Measurements from ENCODE around the gene PFKFB3.

PFKFB3 gene

DNA sequence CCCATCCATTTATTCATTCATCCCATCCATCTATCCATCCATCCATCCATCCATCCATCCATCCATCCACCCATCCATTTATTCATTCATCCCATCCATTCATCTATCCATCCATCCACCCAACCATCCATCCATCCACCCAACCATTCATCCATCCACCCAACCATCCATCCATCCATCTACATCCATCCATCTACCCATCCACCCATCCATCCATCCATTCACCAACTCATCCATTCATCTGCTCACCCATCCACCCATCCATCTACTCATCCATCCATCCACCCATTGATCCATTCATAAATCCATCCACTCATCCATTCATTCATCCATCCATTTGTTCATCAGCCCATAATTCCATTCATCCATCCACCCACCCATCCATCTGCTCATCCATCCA, 56.4 kb downstream of the PFKFB3 start:
- Histone ChIP-seq H3F3A (ENCODE audit: control insufficient read depth, insufficient read depth) (no peaks in the 10 kb centered on the region), H4K20me1 (ENCODE audit: control insufficient read depth, insufficient read depth, low read depth, low read length) (no peaks in the 10 kb centered on the region)

DNA sequence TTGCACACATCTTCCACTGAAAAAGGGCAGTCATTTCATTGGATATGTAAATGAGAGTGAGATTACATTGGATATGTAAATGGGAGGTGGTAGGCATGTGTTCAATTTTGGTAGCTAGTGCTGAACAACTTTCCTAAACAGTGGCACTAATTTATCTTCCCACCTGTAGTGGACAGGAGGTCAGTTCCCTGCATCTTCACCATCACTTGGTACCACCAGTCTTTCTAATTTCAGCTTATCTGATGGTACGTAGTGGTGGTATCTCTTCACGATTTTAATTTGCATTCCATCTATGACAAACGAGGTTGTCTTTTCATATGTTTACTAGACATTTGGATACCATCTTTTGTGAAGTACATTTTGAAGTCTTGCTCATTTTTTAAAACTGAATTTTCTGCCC, 58.1 kb downstream of the PFKFB3 start:
- no peaks in the 10 kb centered on the region for H3K4me1 ChIP-seq (ENCODE audit: control insufficient read depth, low read length)
- H3K36me3 ChIP-seq (ENCODE audit: control insufficient read depth, low read length), result no peaks in the 10 kb centered on the region
- TF ChIP-seq, protein P1, sequence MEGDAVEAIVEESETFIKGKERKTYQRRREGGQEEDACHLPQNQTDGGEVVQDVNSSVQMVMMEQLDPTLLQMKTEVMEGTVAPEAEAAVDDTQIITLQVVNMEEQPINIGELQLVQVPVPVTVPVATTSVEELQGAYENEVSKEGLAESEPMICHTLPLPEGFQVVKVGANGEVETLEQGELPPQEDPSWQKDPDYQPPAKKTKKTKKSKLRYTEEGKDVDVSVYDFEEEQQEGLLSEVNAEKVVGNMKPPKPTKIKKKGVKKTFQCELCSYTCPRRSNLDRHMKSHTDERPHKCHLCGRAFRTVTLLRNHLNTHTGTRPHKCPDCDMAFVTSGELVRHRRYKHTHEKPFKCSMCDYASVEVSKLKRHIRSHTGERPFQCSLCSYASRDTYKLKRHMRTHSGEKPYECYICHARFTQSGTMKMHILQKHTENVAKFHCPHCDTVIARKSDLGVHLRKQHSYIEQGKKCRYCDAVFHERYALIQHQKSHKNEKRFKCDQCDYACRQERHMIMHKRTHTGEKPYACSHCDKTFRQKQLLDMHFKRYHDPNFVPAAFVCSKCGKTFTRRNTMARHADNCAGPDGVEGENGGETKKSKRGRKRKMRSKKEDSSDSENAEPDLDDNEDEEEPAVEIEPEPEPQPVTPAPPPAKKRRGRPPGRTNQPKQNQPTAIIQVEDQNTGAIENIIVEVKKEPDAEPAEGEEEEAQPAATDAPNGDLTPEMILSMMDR (IDR thresholded peaks at IDR 0.05; ENCODE audit: low read depth, low read length, poor library complexity, severe bottlenecking), result no peak
- TF ChIP-seq EZH2phosphoT487 (IDR thresholded peaks at IDR 0.05; ENCODE audit: borderline replicate concordance, low read length), result no peak
- no peaks in the 10 kb centered on the region for H3F3A ChIP-seq (ENCODE audit: control insufficient read depth, insufficient read depth)
- H3K79me2 ChIP-seq (ENCODE audit: control insufficient read depth, low read length), result no peaks in the 10 kb centered on the region
- no peak overlapping the region for H3K4me2 ChIP-seq (ENCODE audit: low read length)
- no peaks in the 10 kb centered on the region for H3K9me2 ChIP-seq (replicated peaks; ENCODE audit: control insufficient read depth, low read length)
- no peaks in the 10 kb centered on the region for H4K20me1 ChIP-seq (ENCODE audit: control insufficient read depth, insufficient read depth, low read depth, low read length)
- no peak overlapping the region for H3K27ac ChIP-seq (ENCODE audit: low read depth, low read length)
- no peaks in the 10 kb centered on the region for H3K27me3 ChIP-seq (ENCODE audit: control insufficient read depth, low read length)
- peaks cover 3% of the 10 kb centered on the region; the same call in 1 of the 2 replicates for H3K9me3 ChIP-seq (ENCODE audit: control insufficient read depth, insufficient read depth, low read length)
- no peak overlapping the region for H3K4me3 ChIP-seq (ENCODE audit: low read length)

More for the DNA sequence above, 56.4 kb downstream of the PFKFB3 start:
- H3K79me2 ChIP-seq (ENCODE audit: control insufficient read depth, low read length), result no peaks in the 10 kb centered on the region
- no peak overlapping the region for H3K4me2 ChIP-seq (ENCODE audit: low read length)
- no peak overlapping the region for H3K27ac ChIP-seq (ENCODE audit: low read depth, low read length)
- H3K9me2 ChIP-seq (replicated peaks; ENCODE audit: control insufficient read depth, low read length), result no peaks in the 10 kb centered on the region
- H3K4me3 ChIP-seq (ENCODE audit: low read length), result no peak overlapping the region
- TF ChIP-seq EZH2phosphoT487 (IDR thresholded peaks at IDR 0.05; ENCODE audit: borderline replicate concordance, low read length), result no peak
- TF ChIP-seq, protein P1 (IDR thresholded peaks at IDR 0.05; ENCODE audit: low read depth, low read length, poor library complexity, severe bottlenecking), result no peak
- H3K36me3 ChIP-seq (ENCODE audit: control insufficient read depth, low read length), result no peaks in the 10 kb centered on the region
- no peaks in the 10 kb centered on the region for H3K4me1 ChIP-seq (ENCODE audit: control insufficient read depth, low read length)
- peaks cover 3% of the 10 kb centered on the region; the same call in 1 of the 2 replicates for H3K9me3 ChIP-seq (ENCODE audit: control insufficient read depth, insufficient read depth, low read length)
- H3K27me3 ChIP-seq (ENCODE audit: control insufficient read depth, low read length), result no peaks in the 10 kb centered on the region

DNA sequence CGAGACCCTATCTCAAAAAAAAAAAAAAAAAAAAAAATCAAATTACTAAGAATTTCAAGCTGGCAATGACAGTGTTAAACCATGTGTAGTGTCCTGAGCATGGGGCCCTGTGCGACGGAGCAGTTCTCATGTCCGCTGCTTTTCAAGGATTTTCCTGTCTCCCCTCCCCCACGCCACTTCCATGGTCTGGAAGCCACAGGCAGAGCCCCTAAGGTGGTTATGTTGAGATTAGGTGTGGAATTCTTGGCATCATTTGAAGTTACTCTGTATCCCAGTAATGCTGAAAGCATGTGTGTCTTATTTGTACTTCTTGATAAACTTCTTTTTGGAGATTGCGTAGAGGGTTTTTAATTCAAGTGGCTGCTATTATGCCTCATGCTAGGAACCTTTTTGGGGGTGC, 65.2 kb downstream of the PFKFB3 start:
- H3K27ac ChIP-seq (ENCODE audit: low read depth, low read length), result no peak overlapping the region
- H3K4me3 ChIP-seq (ENCODE audit: low read length), result no peak overlapping the region
- no peaks in the 10 kb centered on the region for H3K36me3 ChIP-seq (ENCODE audit: control insufficient read depth, low read length)
- TF ChIP-seq EZH2phosphoT487 (IDR thresholded peaks at IDR 0.05; ENCODE audit: borderline replicate concordance, low read length), result no peak
- TF ChIP-seq, protein P1 (IDR thresholded peaks at IDR 0.05; ENCODE audit: low read depth, low read length, poor library complexity, severe bottlenecking), result no peak
- H3F3A ChIP-seq (ENCODE audit: control insufficient read depth, insufficient read depth), result no peaks in the 10 kb centered on the region
- H3K9me3 ChIP-seq (ENCODE audit: control insufficient read depth, insufficient read depth, low read length), result no peaks in the 10 kb centered on the region
- H4K20me1 ChIP-seq (ENCODE audit: control insufficient read depth, insufficient read depth, low read depth, low read length), result no peaks in the 10 kb centered on the region
- no peaks in the 10 kb centered on the region for H3K27me3 ChIP-seq (ENCODE audit: control insufficient read depth, low read length)
- H3K4me2 ChIP-seq (ENCODE audit: low read length), result no peak overlapping the region
- H3K79me2 ChIP-seq (ENCODE audit: control insufficient read depth, low read length), result no peaks in the 10 kb centered on the region
- no peaks in the 10 kb centered on the region for H3K9me2 ChIP-seq (replicated peaks; ENCODE audit: control insufficient read depth, low read length)
- H3K4me1 ChIP-seq (ENCODE audit: control insufficient read depth, low read length), result no peaks in the 10 kb centered on the region; the same call in 1 of the 2 replicates
